A172 (cell line): Measurements from ENCODE around the gene PRLR. TPM values are rescaled to one million over a fixed set of nuclear protein-coding genes. Genes with fewer than 3 reads are reported as not detected.
"Not testable (repeated sequence)": the region's sequence is repeated elsewhere in the genome, so short reads cannot be mapped to it uniquely, and the experiment has no call there.

Experiments
- DNase-seq: peaks from one replicate; pipeline ENCODE4 v3.0.0-alpha.2; 2015; ENCODE audit warnings: low spot score
- total RNA-seq: library from RNA; depleted of rRNA; stranded (reverse); fragments of >200 nt; shearing (Covaris generic); gene quantifications from 2 replicates; pipeline ENCODE4 v1.2.3, GENCODE V29; 2014

PRLR gene
- total RNA-seq, 1 experiment from 2014 or later, result 0.36 TPM

GRCh38 chr5:35035929-35036328 is 194.4 kb downstream of the PRLR start:
- DNase-seq, result not testable (repeated sequence)

- no peak for DNase-seq
Measured at GRCh38 chr5:35035271-35035670, 195.0 kb downstream of the PRLR start.

GRCh38 chr5:35032356-35032755 is 197.9 kb downstream of the PRLR start:
- no peak for DNase-seq

- peak; percentile 69 for DNase-seq
Measured at GRCh38 chr5:35031276-35031675, 199.0 kb downstream of the PRLR start.

- no peak for DNase-seq
Measured at GRCh38 chr5:35030426-35031100, 199.7 kb downstream of the PRLR start.

GRCh38 chr5:35029333-35029732 is 201.0 kb downstream of the PRLR start:
- DNase-seq, result peak; percentile 73

- DNase-seq, result no peak
Measured at GRCh38 chr5:35026941-35027340, 203.3 kb downstream of the PRLR start.

- DNase-seq, result no peak
Measured at GRCh38 chr5:35026280-35026840, 203.9 kb downstream of the PRLR start.

GRCh38 chr5:35024911-35025510 is 205.3 kb downstream of the PRLR start:
- no peak for DNase-seq

GRCh38 chr5:35023391-35024178 is 206.7 kb downstream of the PRLR start:
- no peak for DNase-seq

- DNase-seq, result no peak
Measured at GRCh38 chr5:35016174-35017051, 213.9 kb downstream of the PRLR start.

GRCh38 chr5:35015063-35015462 is 215.2 kb downstream of the PRLR start:
- no peak for DNase-seq

- DNase-seq, result no peak
Measured at GRCh38 chr5:35012796-35013195, 217.5 kb downstream of the PRLR start.

GRCh38 chr5:35012365-35012764 is 217.9 kb downstream of the PRLR start:
- no peak for DNase-seq

GRCh38 chr5:35010676-35011075 is 219.6 kb downstream of the PRLR start:
- no peak for DNase-seq

- DNase-seq, result no peak
Measured at GRCh38 chr5:35009657-35010056, 220.6 kb downstream of the PRLR start.

GRCh38 chr5:35009019-35009418 is 221.3 kb downstream of the PRLR start:
- DNase-seq, result no peak

- DNase-seq, result no peak
Measured at GRCh38 chr5:35004771-35005170, 225.5 kb downstream of the PRLR start.

GRCh38 chr5:35004200-35004599 is 226.1 kb downstream of the PRLR start:
- DNase-seq, result no peak

- DNase-seq, result peak; percentile 47
Measured at GRCh38 chr5:35003018-35003957, 227.0 kb downstream of the PRLR start.
